ENCODE results near the gene FTCD.
A peak's percentile ranks its signal among the peaks of the same experiment; 100 is the strongest.

Gene FTCD

GRCh38 chr21:46111193-46111571 is 44.2 kb downstream of the FTCD start:
- no peak overlapping the region for H3K4me3 ChIP-seq (ENCODE audit: low read depth in 1 of 2, low read length in 2 of 2)
- H2AFZ ChIP-seq (ENCODE audit: low read depth, low read length), result no peak overlapping the region
- DNase-seq, result peak; percentile 1
- H3K27ac ChIP-seq (ENCODE audit: low read length), result no peak overlapping the region
- no peaks in the 10 kb centered on the region for H3K4me1 ChIP-seq (ENCODE audit: insufficient read depth, low read length)
- no peaks in the 10 kb centered on the region for H3K36me3 ChIP-seq (ENCODE audit: insufficient read depth, low read length)
- peaks cover 11% of the 10 kb centered on the region for H3K9me3 ChIP-seq (ENCODE audit: insufficient read depth, low read length, severe bottlenecking)
- no peak for ATAC-seq (ENCODE audit: insufficient read depth, low read depth)
- H4K20me1 ChIP-seq (ENCODE audit: insufficient read depth, low read length), result no peaks in the 10 kb centered on the region
- H3K27me3 ChIP-seq (ENCODE audit: insufficient read depth, low read length, poor library complexity), result no peaks in the 10 kb centered on the region
- H3K79me2 ChIP-seq (ENCODE audit: insufficient read depth, low read length), result no peaks in the 10 kb centered on the region
- no peak overlapping the region for H3K9ac ChIP-seq (ENCODE audit: low read depth, low read length)
- TF ChIP-seq CTCF (IDR thresholded peaks at IDR 0.05; ENCODE audit: borderline replicate concordance, extremely low read depth, low read length, poor library complexity, severe bottlenecking) (no peak), EZH2 (IDR thresholded peaks at IDR 0.05; ENCODE audit: borderline replicate concordance, low read depth, low read length, severe bottlenecking) (no peak)
- no peak overlapping the region for H3K4me2 ChIP-seq (ENCODE audit: insufficient read depth, low read length)

- Histone ChIP-seq H3K4me3 (ENCODE audit: low read depth in 1 of 2, low read length in 2 of 2) (no peak overlapping the region), H4K20me1 (ENCODE audit: insufficient read depth, low read length) (no peaks in the 10 kb centered on the region), H3K79me2 (ENCODE audit: insufficient read depth, low read length) (no peaks in the 10 kb centered on the region), H3K36me3 (ENCODE audit: insufficient read depth, low read length) (no peaks in the 10 kb centered on the region), H3K9ac (ENCODE audit: low read depth, low read length) (no peak overlapping the region), H3K4me2 (ENCODE audit: insufficient read depth, low read length) (no peak overlapping the region), H3K27ac (ENCODE audit: low read length) (no peak overlapping the region), H3K27me3 (ENCODE audit: insufficient read depth, low read length, poor library complexity) (no peaks in the 10 kb centered on the region), H3K4me1 (ENCODE audit: insufficient read depth, low read length) (no peaks in the 10 kb centered on the region), H3K9me3 (ENCODE audit: insufficient read depth, low read length, severe bottlenecking) (peaks cover 11% of the 10 kb centered on the region), H2AFZ (ENCODE audit: low read depth, low read length) (no peak overlapping the region)
- DNase-seq (no peak), ATAC-seq (ENCODE audit: insufficient read depth, low read depth) (no peak)
- no peak for TF ChIP-seq CTCF (IDR thresholded peaks at IDR 0.05; ENCODE audit: borderline replicate concordance, extremely low read depth, low read length, poor library complexity, severe bottlenecking)
- no peak for TF ChIP-seq EZH2 (IDR thresholded peaks at IDR 0.05; ENCODE audit: borderline replicate concordance, low read depth, low read length, severe bottlenecking)
Measured at GRCh38 chr21:46110499-46111192, 44.7 kb downstream of the FTCD start.

GRCh38 chr21:46109313-46110221 is 45.8 kb downstream of the FTCD start:
- DNase-seq (peak; percentile 2), ATAC-seq (ENCODE audit: insufficient read depth, low read depth) (no peak)
- Histone ChIP-seq H4K20me1 (ENCODE audit: insufficient read depth, low read length) (no peaks in the 10 kb centered on the region), H3K27me3 (ENCODE audit: insufficient read depth, low read length, poor library complexity) (no peaks in the 10 kb centered on the region), H2AFZ (ENCODE audit: low read depth, low read length) (no peak overlapping the region), H3K79me2 (ENCODE audit: insufficient read depth, low read length) (no peaks in the 10 kb centered on the region), H3K9me3 (ENCODE audit: insufficient read depth, low read length, severe bottlenecking) (peaks cover 6% of the 10 kb centered on the region), H3K9ac (ENCODE audit: low read depth, low read length) (no peak overlapping the region), H3K4me3 (ENCODE audit: low read depth in 1 of 2, low read length in 2 of 2) (no peak overlapping the region), H3K27ac (ENCODE audit: low read length) (no peak overlapping the region), H3K36me3 (ENCODE audit: insufficient read depth, low read length) (no peaks in the 10 kb centered on the region), H3K4me2 (ENCODE audit: insufficient read depth, low read length) (no peak overlapping the region), H3K4me1 (ENCODE audit: insufficient read depth, low read length) (no peaks in the 10 kb centered on the region)
- TF ChIP-seq CTCF (IDR thresholded peaks at IDR 0.05; ENCODE audit: borderline replicate concordance, extremely low read depth, low read length, poor library complexity, severe bottlenecking) (no peak), EZH2 (IDR thresholded peaks at IDR 0.05; ENCODE audit: borderline replicate concordance, low read depth, low read length, severe bottlenecking) (no peak)

Data from DND-41 (cell line).